ENCODE results near the gene ZNF646. TPM values are rescaled to one million over a fixed set of nuclear protein-coding genes. Genes with fewer than 3 reads are reported as not detected.

ZNF646 gene
- total and polyA plus RNA-seq, 5 donors from 2014 or later, result 2.2 to 23.4 (median 4.6) TPM

DNA sequence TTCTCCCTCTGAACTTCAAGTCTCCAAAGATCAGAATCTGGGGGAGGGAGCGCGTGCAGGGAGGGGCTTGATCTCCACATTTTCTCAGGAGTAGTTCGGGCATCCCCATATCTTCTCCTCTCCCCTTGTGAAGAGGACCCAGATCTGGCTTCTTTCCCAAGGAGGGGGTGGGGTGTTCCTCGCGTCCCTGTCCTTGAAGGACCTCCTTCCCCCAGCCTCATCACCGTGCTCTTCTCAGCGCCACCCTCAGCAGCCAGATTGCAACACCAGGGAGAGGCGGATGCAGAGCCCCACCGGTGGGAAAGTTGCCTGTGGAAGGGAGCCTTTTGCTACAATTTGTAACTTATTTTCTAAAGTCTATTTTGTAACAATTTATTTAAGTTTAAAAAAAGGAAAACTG, 8.9 kb downstream of the ZNF646 start:
- H3K4me3 ChIP-seq (ENCODE audit: low read depth, low read length), result no peak overlapping the region
- Mint-ChIP-seq H3K4me1 (peaks cover 0 to 23% (median 2%) of the 10 kb centered on the region in 4 donors), H3K27ac (no peak overlapping the region), H3K4me3 (no peak overlapping the region), H3K36me3 (peaks cover 16% of the 10 kb centered on the region), H3K27me3 (no peaks in the 10 kb centered on the region), H3K9me3 (no peaks in the 10 kb centered on the region)
- H3K4me1 ChIP-seq (ENCODE audit: control insufficient read depth, insufficient read depth, low read length, poor library complexity, severe bottlenecking), result peaks cover 2% of the 10 kb centered on the region
- H3K36me3 ChIP-seq (ENCODE audit: control insufficient read depth, insufficient read depth, low read length), result peaks cover 23% of the 10 kb centered on the region
- no peaks in the 10 kb centered on the region for H3K9me3 ChIP-seq (ENCODE audit: control insufficient read depth in 2 of 2, low read length in 2 of 2)
- DNase-seq (no peak), ATAC-seq (ENCODE audit: low read depth in 2 of 2) (no peak)
- H3K27me3 ChIP-seq (ENCODE audit: control insufficient read depth, insufficient read depth, low read length), result no peaks in the 10 kb centered on the region
- no peak overlapping the region for H3K27ac ChIP-seq (ENCODE audit: insufficient read depth, low read length, poor library complexity, severe bottlenecking)

DNA sequence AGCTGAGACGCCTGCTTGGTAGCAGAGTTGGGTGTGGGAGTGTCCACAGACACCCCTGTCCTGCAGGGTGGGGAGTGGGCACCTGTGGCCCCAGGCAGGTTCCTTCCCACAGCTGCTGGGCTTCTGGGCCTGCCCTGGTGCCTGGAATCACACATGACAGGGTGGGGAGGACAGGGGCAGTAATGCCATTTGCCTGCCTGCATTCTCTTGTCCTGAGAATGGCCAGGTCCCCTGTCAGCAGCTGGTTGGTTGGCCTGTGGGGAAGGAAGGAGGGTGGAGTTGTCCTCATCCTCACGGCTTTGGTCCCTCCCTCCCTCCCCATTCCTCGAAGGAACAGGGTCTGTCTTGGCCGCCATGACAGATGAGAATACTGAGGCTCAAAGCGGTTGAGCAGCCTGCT, 9.3 kb downstream of the ZNF646 start:
- ATAC-seq (ENCODE audit: low read depth in 2 of 2), result no peak
- no peak overlapping the region for H3K27ac ChIP-seq (ENCODE audit: insufficient read depth, low read length, poor library complexity, severe bottlenecking)
- peaks cover 2% of the 10 kb centered on the region for H3K4me1 ChIP-seq (ENCODE audit: control insufficient read depth, insufficient read depth, low read length, poor library complexity, severe bottlenecking)
- Mint-ChIP-seq H3K9me3 (no peaks in the 10 kb centered on the region), H3K4me1 (peaks cover 0 to 19% (median 2%) of the 10 kb centered on the region in 4 donors), H3K4me3 (no peak overlapping the region), H3K36me3 (peaks cover 12% of the 10 kb centered on the region), H3K27me3 (no peaks in the 10 kb centered on the region), H3K27ac (peak overlapping the region in 1 of 3 donors; percentile 76)
- no peaks in the 10 kb centered on the region for H3K27me3 ChIP-seq (ENCODE audit: control insufficient read depth, insufficient read depth, low read length)
- no peak for DNase-seq
- no peak overlapping the region for H3K4me3 ChIP-seq (ENCODE audit: low read depth, low read length)
- H3K9me3 ChIP-seq (ENCODE audit: control insufficient read depth in 2 of 2, low read length in 2 of 2), result no peaks in the 10 kb centered on the region
- H3K36me3 ChIP-seq (ENCODE audit: control insufficient read depth, insufficient read depth, low read length), result peaks cover 19% of the 10 kb centered on the region

DNA sequence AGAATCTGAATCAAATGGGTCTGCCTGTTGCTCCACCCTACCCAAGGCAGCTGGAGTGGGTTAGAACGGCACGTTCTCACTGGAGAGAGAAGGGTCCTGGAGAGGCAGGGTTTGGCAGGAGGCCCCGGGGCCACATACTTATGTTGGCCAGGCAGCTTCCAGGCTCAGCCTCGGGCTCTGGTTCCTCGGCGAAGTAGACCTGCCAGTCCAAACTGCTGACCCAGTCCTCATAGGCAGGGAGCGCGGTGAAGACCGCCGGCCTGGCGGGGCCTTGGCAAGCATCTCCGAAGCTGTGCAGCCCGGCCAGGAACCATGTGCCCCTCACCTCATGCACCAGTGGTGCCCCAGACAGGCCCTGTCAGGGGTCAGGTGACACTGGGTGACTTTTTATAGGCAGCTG, 9.8 kb downstream of the ZNF646 start:
- no peaks in the 10 kb centered on the region for H3K27me3 ChIP-seq (ENCODE audit: control insufficient read depth, insufficient read depth, low read length)
- H3K4me3 ChIP-seq (ENCODE audit: low read depth, low read length), result no peak overlapping the region
- H3K4me3 Mint-ChIP-seq, result no peak overlapping the region
- H3K36me3 ChIP-seq (ENCODE audit: control insufficient read depth, insufficient read depth, low read length), result peaks cover 17% of the 10 kb centered on the region
- H3K4me1 ChIP-seq (ENCODE audit: control insufficient read depth, insufficient read depth, low read length, poor library complexity, severe bottlenecking), result peaks cover 2% of the 10 kb centered on the region
- peaks cover 0 to 15% (median 2%) of the 10 kb centered on the region in 4 donors for H3K4me1 Mint-ChIP-seq
- no peaks in the 10 kb centered on the region for H3K9me3 Mint-ChIP-seq
- no peak overlapping the region for H3K27ac ChIP-seq (ENCODE audit: insufficient read depth, low read length, poor library complexity, severe bottlenecking)
- ATAC-seq (ENCODE audit: low read depth in 2 of 2), result no peak
- H3K27ac Mint-ChIP-seq, result peak overlapping the region in 1 of 3 donors; percentile 76
- no peaks in the 10 kb centered on the region for H3K9me3 ChIP-seq (ENCODE audit: control insufficient read depth in 2 of 2, low read length in 2 of 2)
- no peak for DNase-seq
- H3K36me3 Mint-ChIP-seq, result peaks cover 7% of the 10 kb centered on the region
- H3K27me3 Mint-ChIP-seq, result no peaks in the 10 kb centered on the region

- no peaks in the 10 kb centered on the region for H3K27me3 ChIP-seq (ENCODE audit: control insufficient read depth, insufficient read depth, low read length)
- H3K4me3 Mint-ChIP-seq, result no peak overlapping the region
- no peak overlapping the region for H3K27ac Mint-ChIP-seq
- ATAC-seq (ENCODE audit: low read depth in 2 of 2) (no peak), DNase-seq (no peak)
- peaks cover 17% of the 10 kb centered on the region for H3K36me3 ChIP-seq (ENCODE audit: control insufficient read depth, insufficient read depth, low read length)
- H3K9me3 Mint-ChIP-seq, result no peaks in the 10 kb centered on the region
- peaks cover 2% of the 10 kb centered on the region for H3K4me1 ChIP-seq (ENCODE audit: control insufficient read depth, insufficient read depth, low read length, poor library complexity, severe bottlenecking)
- H3K4me1 Mint-ChIP-seq, result peaks cover 0 to 13% (median 2%) of the 10 kb centered on the region in 4 donors
- H3K9me3 ChIP-seq (ENCODE audit: control insufficient read depth in 2 of 2, low read length in 2 of 2), result no peaks in the 10 kb centered on the region
- no peak overlapping the region for H3K27ac ChIP-seq (ENCODE audit: insufficient read depth, low read length, poor library complexity, severe bottlenecking)
- no peaks in the 10 kb centered on the region for H3K27me3 Mint-ChIP-seq
- peaks cover 6% of the 10 kb centered on the region for H3K36me3 Mint-ChIP-seq
- no peak overlapping the region for H3K4me3 ChIP-seq (ENCODE audit: low read depth, low read length)
Measured at GRCh38 chr16:31084584-31085302, 10.5 kb downstream of the ZNF646 start.

DNA sequence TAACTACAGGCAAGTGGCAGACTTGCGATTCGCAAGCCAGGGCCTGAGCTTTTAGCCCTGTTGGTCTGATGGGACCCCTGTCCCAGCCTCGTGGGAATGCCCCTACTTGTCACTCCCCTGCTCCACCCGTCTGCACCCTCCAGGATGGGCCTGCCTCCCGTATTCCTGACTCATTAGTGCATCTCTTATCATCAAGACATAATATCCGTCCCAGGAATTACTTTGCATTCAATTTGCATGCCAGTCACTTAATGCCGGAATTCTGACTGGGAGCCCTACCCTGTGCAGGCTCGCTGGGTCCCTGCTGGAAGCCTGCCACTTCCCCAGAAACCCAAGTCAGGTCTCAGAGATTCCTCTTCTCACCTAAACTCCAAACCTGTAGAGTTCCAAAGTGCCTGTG, 11.2 kb downstream of the ZNF646 start:
- DNase-seq, result no peak
- Mint-ChIP-seq H3K4me1 (peaks cover 0 to 13% (median 2%) of the 10 kb centered on the region in 4 donors), H3K4me3 (no peak overlapping the region), H3K27ac (peak overlapping the region in 1 of 3 donors; percentile 71), H3K36me3 (peaks cover 6% of the 10 kb centered on the region), H3K9me3 (no peaks in the 10 kb centered on the region), H3K27me3 (no peaks in the 10 kb centered on the region)
- H3K36me3 ChIP-seq (ENCODE audit: control insufficient read depth, insufficient read depth, low read length), result peaks cover 11% of the 10 kb centered on the region
- H3K4me3 ChIP-seq (ENCODE audit: low read depth, low read length), result no peak overlapping the region
- ATAC-seq (ENCODE audit: low read depth in 2 of 2), result no peak
- H3K4me1 ChIP-seq (ENCODE audit: control insufficient read depth, insufficient read depth, low read length, poor library complexity, severe bottlenecking), result peaks cover 2% of the 10 kb centered on the region
- H3K27ac ChIP-seq (ENCODE audit: insufficient read depth, low read length, poor library complexity, severe bottlenecking), result no peak overlapping the region
- no peaks in the 10 kb centered on the region for H3K27me3 ChIP-seq (ENCODE audit: control insufficient read depth, insufficient read depth, low read length)
- no peaks in the 10 kb centered on the region for H3K9me3 ChIP-seq (ENCODE audit: control insufficient read depth in 2 of 2, low read length in 2 of 2)

DNA sequence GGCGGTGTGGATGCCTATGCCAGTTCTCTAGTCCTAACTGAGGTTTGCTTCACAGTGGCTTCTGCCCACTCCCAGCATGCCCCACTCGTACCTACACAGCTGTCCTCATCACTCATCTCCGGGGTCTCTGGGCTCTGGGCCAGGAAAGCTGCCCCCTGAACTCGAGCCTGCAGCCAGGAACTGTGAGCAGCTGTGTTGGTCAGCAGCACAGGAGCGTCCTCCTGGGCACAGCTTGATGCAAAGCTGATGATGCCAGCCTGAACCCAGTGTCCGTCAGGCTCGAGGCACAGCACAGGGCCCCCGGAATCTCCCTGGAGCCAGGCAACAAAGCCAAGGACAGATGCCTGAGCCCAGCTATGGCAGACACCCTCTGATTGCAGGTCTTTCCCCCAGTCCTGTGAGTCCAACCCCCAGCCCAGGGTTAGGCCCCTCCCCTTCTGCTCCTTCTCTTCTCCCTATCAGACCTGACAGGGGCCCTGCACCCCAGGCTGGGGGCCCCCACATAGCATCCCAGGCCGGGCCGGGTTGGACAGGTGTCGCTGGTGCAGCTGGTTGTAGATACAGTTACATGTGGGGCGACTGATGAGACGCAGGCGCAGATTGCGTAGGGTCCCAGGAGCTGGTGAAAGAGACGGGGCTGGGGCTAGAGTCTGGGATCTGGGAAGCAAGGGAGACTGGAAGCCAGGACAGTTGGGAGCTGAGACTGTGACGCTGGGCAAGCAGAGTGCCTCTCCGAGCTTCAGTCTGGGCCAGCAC, 11.8 kb downstream of the ZNF646 start:
- no peak overlapping the region for H3K27ac Mint-ChIP-seq
- no peaks in the 10 kb centered on the region for H3K27me3 Mint-ChIP-seq
- no peak overlapping the region for H3K27ac ChIP-seq (ENCODE audit: insufficient read depth, low read length, poor library complexity, severe bottlenecking)
- H3K4me3 ChIP-seq (ENCODE audit: low read depth, low read length), result no peak overlapping the region
- ATAC-seq (ENCODE audit: low read depth in 2 of 2), result no peak
- no peaks in the 10 kb centered on the region for H3K9me3 Mint-ChIP-seq
- peaks cover 0 to 9% (median 3%) of the 10 kb centered on the region in 4 donors for H3K4me1 Mint-ChIP-seq
- peaks cover 3% of the 10 kb centered on the region for H3K36me3 Mint-ChIP-seq
- H3K36me3 ChIP-seq (ENCODE audit: control insufficient read depth, insufficient read depth, low read length), result peaks cover 12% of the 10 kb centered on the region
- peaks cover 2% of the 10 kb centered on the region for H3K4me1 ChIP-seq (ENCODE audit: control insufficient read depth, insufficient read depth, low read length, poor library complexity, severe bottlenecking)
- DNase-seq, result no peak
- no peaks in the 10 kb centered on the region for H3K27me3 ChIP-seq (ENCODE audit: control insufficient read depth, insufficient read depth, low read length)
- H3K9me3 ChIP-seq (ENCODE audit: control insufficient read depth in 2 of 2, low read length in 2 of 2), result no peaks in the 10 kb centered on the region
- H3K4me3 Mint-ChIP-seq, result peak overlapping the region in 1 of 4 donors; percentile 60

DNA sequence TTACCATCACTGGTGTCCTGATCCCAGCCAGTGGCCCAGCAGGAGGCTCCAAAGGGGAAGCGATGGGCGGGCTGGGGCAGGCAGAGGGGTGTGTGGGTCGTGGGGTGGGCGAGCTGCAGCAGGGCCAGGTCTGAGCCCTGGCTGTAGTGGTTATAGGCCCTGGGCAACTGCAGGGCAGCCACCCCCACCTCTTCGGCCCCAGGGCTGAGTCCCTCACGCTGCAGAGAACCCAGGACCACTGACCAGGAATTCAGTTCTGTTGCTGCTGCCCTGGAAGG, 12.3 kb downstream of the ZNF646 start:
- peaks cover 14% of the 10 kb centered on the region for H3K36me3 ChIP-seq (ENCODE audit: control insufficient read depth, insufficient read depth, low read length)
- H3K4me1 ChIP-seq (ENCODE audit: control insufficient read depth, insufficient read depth, low read length, poor library complexity, severe bottlenecking), result peaks cover 2% of the 10 kb centered on the region
- Mint-ChIP-seq H3K27me3 (no peaks in the 10 kb centered on the region), H3K4me3 (peak overlapping the region in 1 of 4 donors; percentile 60), H3K4me1 (peaks cover 0 to 8% (median 3%) of the 10 kb centered on the region in 4 donors), H3K9me3 (no peaks in the 10 kb centered on the region), H3K27ac (no peak overlapping the region), H3K36me3 (peaks cover 3% of the 10 kb centered on the region)
- DNase-seq, result no peak
- H3K27me3 ChIP-seq (ENCODE audit: control insufficient read depth, insufficient read depth, low read length), result no peaks in the 10 kb centered on the region
- H3K4me3 ChIP-seq (ENCODE audit: low read depth, low read length), result no peak overlapping the region
- no peak overlapping the region for H3K27ac ChIP-seq (ENCODE audit: insufficient read depth, low read length, poor library complexity, severe bottlenecking)
- H3K9me3 ChIP-seq (ENCODE audit: control insufficient read depth in 2 of 2, low read length in 2 of 2), result no peaks in the 10 kb centered on the region
- ATAC-seq (ENCODE audit: low read depth in 2 of 2), result no peak

DNA sequence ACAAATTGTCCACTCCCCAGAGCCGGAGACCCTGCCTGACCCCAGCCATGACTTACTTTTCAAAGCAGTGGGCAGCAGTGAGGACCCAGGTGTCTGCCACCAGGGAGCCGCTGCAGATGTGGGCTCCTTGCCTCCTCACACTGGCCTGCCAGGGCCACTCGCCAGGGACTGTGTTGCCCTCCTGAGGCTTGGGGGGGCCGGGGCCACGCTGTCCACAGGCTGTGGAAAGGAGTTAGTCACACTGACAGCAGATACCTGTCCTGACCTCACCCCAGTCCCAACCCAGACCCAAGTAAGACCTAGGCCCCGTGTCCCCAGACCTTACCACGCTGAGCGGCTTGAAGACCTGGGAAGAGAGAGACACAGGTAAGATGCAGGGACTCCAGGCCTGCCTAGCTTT, 13.3 kb downstream of the ZNF646 start:
- H3K27me3 ChIP-seq (ENCODE audit: control insufficient read depth, insufficient read depth, low read length), result no peaks in the 10 kb centered on the region
- no peak overlapping the region for H3K27ac Mint-ChIP-seq
- no peaks in the 10 kb centered on the region for H3K9me3 ChIP-seq (ENCODE audit: control insufficient read depth in 2 of 2, low read length in 2 of 2)
- ATAC-seq (ENCODE audit: low read depth in 2 of 2), result no peak
- no peak for DNase-seq
- H3K4me1 ChIP-seq (ENCODE audit: control insufficient read depth, insufficient read depth, low read length, poor library complexity, severe bottlenecking), result no peaks in the 10 kb centered on the region
- no peak overlapping the region for H3K4me3 ChIP-seq (ENCODE audit: low read depth, low read length)
- H3K36me3 Mint-ChIP-seq, result peaks cover 3% of the 10 kb centered on the region
- no peak overlapping the region for H3K27ac ChIP-seq (ENCODE audit: insufficient read depth, low read length, poor library complexity, severe bottlenecking)
- no peaks in the 10 kb centered on the region for H3K9me3 Mint-ChIP-seq
- H3K27me3 Mint-ChIP-seq, result no peaks in the 10 kb centered on the region
- H3K4me1 Mint-ChIP-seq, result peaks cover 0 to 6% (median under 1%) of the 10 kb centered on the region in 4 donors
- H3K4me3 Mint-ChIP-seq, result no peak overlapping the region
- peaks cover 14% of the 10 kb centered on the region for H3K36me3 ChIP-seq (ENCODE audit: control insufficient read depth, insufficient read depth, low read length)

All from CD4-positive, CD25-positive, alpha-beta regulatory T cell (primary cell).